ENCODE data around the gene ASPG. TPM values are rescaled to one million over a fixed set of nuclear protein-coding genes. Genes with fewer than 3 reads are reported as not detected.

The ASPG gene
- total RNA-seq, 1 experiment from 2014 or later, result not detected

DNA sequence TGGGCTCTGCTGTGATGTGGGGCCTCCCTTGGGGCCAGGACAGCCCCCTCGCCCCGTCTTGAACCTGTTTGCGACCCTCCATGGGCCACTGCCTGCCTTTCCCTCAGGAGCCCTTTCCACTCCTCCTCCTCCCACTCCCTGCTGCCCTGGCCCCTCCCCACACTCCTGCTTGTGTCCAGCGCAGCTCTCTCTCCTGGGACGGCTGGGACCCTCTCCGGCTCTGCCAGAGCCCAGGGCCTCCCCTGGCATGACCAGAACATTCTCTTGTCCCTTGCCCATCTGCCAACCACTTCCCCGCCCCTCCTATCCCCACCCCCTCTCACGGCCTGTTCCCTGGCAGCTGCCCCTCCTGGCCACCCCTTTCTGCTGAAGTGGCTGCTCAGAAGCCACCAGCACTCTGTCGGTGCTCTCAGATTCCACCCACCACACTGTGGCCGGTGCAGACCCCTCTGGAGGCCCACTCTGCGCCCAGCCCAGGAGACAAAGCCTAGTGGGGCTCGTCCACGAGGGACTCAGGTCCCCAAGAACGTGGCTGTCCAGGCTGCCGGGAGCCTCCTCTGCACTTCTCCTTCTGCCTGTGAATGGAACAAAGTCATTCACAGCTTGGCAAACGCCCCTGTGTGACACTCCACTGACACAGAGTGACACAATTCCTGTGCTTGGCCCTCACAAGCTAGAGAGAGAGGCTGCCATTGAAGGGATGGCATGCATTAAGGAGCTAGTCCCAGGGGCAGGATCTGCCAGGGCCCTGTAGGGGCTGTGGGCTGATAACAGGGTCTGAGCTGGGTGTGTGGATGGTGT, 1.4 kb downstream of the ASPG start:
- H3K27me3 ChIP-seq (ENCODE audit: insufficient read depth, low read depth), result no peaks in the 10 kb centered on the region
- H3K9me2 ChIP-seq (ENCODE audit: insufficient read depth), result no peaks in the 10 kb centered on the region
- no peaks in the 10 kb centered on the region for H3F3A ChIP-seq (ENCODE audit: insufficient read depth, low read depth)
- CTCF ChIA-PET, result no interaction called here
- no TSS peak for BruUV-seq (replicated peaks)
- H2AFZ ChIP-seq, result no peak overlapping the region
- H3K36me3 ChIP-seq (ENCODE audit: low read depth), result no peaks in the 10 kb centered on the region
- no peaks in the 10 kb centered on the region for H4K20me1 ChIP-seq (ENCODE audit: insufficient read depth)
- POLR2A ChIA-PET (ENCODE audit: unreplicated experiment), result no interaction called here
- H3K4me2 ChIP-seq, result no peak overlapping the region
- no peaks in the 10 kb centered on the region for H3K9me3 ChIP-seq (ENCODE audit: insufficient read depth, low read depth)
- intact Hi-C loops (cut with micrococcal nuclease; ENCODE audit: unreplicated experiment), result no loop called here
- no peak for TF ChIP-seq EZH2 (IDR thresholded peaks at IDR 0.05; ENCODE audit: low read depth)
- no peak overlapping the region for H3K4me3 ChIP-seq
- no peaks in the 10 kb centered on the region for H3K4me1 ChIP-seq (replicated peaks; ENCODE audit: insufficient read depth)
- H3K27ac ChIP-seq, result no peak overlapping the region
- H3K79me2 ChIP-seq (ENCODE audit: low read depth), result no peaks in the 10 kb centered on the region
- DNase-seq, result no peak

DNA sequence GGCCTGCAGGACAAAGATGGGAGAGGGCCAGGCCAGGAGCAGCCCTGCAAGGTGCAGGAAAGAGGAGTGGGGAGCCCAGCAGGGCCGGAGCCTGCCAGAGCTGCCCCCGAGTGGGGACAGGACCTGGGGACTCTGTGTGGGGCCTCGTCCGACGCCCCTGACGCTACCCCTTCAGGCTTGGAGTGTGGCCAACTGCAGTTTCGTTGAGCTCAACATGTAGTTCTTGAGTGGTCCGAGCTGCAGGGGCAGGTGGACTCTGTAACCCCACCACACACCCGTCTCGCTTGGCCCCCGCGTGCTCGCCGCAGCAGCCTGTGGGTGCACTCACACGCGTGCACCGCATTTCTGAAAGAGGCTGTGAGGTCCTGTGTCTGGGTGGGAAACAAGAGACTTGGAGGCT, 2.0 kb downstream of the ASPG start:
- no TSS peak for BruUV-seq (replicated peaks)

DNA sequence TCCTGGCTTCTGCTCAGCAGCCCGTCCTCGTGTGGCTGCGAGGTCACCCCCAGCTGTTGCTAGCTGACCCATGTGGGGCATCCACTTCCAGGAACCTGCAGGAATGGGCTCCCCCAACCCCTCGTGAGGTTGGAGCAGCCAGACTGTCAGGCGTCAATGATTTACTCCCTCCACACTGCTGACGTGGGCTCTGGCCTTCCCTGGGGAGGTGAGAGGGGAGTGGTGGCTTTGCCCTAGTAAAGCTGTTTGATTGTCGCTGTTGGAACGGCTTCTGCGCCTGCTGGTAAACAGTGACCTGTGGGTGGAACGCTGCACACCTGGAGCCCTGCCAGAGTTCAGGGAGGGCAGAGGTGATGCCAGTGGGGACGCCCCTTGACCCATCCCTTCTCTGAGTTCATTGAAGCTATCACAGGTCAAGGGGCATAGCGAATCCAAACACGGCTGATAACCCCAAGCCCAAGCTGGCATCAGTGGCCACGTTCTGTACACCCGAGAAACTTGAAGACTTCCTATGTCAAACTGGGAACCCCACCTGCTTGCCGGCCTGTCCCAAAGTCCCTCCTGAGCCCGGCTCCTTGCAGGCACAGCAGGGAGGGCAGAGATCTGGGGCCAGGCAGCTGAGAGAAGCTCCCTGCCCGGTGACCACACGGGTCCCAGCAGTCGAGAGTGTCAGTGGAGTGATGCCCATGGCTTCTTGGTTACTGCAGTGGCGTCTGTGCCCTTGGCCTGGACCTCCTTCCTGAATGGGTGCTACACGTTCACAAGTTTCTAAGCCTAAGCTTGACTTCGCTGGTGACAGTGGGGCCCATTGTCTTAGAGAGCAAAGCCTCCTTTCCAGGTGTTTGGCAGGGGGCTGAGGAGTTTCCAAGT, 2.7 kb downstream of the ASPG start:
- Histone ChIP-seq H3K27me3 (ENCODE audit: insufficient read depth, low read depth) (no peaks in the 10 kb centered on the region), H3K4me2 (no peak overlapping the region), H3K36me3 (ENCODE audit: low read depth) (no peaks in the 10 kb centered on the region), H3K9me3 (ENCODE audit: insufficient read depth, low read depth) (no peaks in the 10 kb centered on the region), H3K27ac (no peak overlapping the region), H2AFZ (no peak overlapping the region), H3K4me3 (no peak overlapping the region), H3K4me1 (replicated peaks; ENCODE audit: insufficient read depth) (no peaks in the 10 kb centered on the region), H3K79me2 (ENCODE audit: low read depth) (no peaks in the 10 kb centered on the region), H4K20me1 (ENCODE audit: insufficient read depth) (no peaks in the 10 kb centered on the region), H3F3A (ENCODE audit: insufficient read depth, low read depth) (no peaks in the 10 kb centered on the region), H3K9me2 (ENCODE audit: insufficient read depth) (no peaks in the 10 kb centered on the region)
- intact Hi-C loops (cut with micrococcal nuclease; ENCODE audit: unreplicated experiment), result no loop called here
- TF ChIP-seq, protein P1, sequence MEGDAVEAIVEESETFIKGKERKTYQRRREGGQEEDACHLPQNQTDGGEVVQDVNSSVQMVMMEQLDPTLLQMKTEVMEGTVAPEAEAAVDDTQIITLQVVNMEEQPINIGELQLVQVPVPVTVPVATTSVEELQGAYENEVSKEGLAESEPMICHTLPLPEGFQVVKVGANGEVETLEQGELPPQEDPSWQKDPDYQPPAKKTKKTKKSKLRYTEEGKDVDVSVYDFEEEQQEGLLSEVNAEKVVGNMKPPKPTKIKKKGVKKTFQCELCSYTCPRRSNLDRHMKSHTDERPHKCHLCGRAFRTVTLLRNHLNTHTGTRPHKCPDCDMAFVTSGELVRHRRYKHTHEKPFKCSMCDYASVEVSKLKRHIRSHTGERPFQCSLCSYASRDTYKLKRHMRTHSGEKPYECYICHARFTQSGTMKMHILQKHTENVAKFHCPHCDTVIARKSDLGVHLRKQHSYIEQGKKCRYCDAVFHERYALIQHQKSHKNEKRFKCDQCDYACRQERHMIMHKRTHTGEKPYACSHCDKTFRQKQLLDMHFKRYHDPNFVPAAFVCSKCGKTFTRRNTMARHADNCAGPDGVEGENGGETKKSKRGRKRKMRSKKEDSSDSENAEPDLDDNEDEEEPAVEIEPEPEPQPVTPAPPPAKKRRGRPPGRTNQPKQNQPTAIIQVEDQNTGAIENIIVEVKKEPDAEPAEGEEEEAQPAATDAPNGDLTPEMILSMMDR (conservative IDR thresholded peaks at IDR 0.05), result no peak
- no peak for TF ChIP-seq EZH2 (IDR thresholded peaks at IDR 0.05; ENCODE audit: low read depth)
- CTCF ChIA-PET, result no interaction called here
- no peak for DNase-seq
- POLR2A ChIA-PET (ENCODE audit: unreplicated experiment), result no interaction called here
- BruUV-seq (replicated peaks), result no TSS peak

More for the DNA sequence above, 2.0 kb downstream of the ASPG start:
- TF ChIP-seq, protein P1 (conservative IDR thresholded peaks at IDR 0.05), result no peak
- no peak for TF ChIP-seq EZH2 (IDR thresholded peaks at IDR 0.05; ENCODE audit: low read depth)
- DNase-seq, result no peak
- Histone ChIP-seq H3K4me2 (no peak overlapping the region), H3K9me2 (ENCODE audit: insufficient read depth) (no peaks in the 10 kb centered on the region), H3K9me3 (ENCODE audit: insufficient read depth, low read depth) (no peaks in the 10 kb centered on the region), H2AFZ (no peak overlapping the region), H4K20me1 (ENCODE audit: insufficient read depth) (no peaks in the 10 kb centered on the region), H3K27me3 (ENCODE audit: insufficient read depth, low read depth) (no peaks in the 10 kb centered on the region), H3K36me3 (ENCODE audit: low read depth) (no peaks in the 10 kb centered on the region), H3K4me3 (no peak overlapping the region), H3K79me2 (ENCODE audit: low read depth) (no peaks in the 10 kb centered on the region), H3K4me1 (replicated peaks; ENCODE audit: insufficient read depth) (no peaks in the 10 kb centered on the region), H3F3A (ENCODE audit: insufficient read depth, low read depth) (no peaks in the 10 kb centered on the region), H3K27ac (no peak overlapping the region)
- ChIA-PET CTCF (no interaction called here), POLR2A (ENCODE audit: unreplicated experiment) (no interaction called here)
- intact Hi-C loops (cut with micrococcal nuclease; ENCODE audit: unreplicated experiment), result no loop called here

All from PC-9 (cell line).